ENCODE measurements around the gene SCEL.

- TF ChIP-seq CTCF (conservative IDR thresholded peaks at IDR 0.05; ENCODE audit: low read depth, low read length) (no peak), EZH2 (IDR thresholded peaks at IDR 0.05; ENCODE audit: low read length, unreplicated experiment) (no peak)
These were observed 19.1 kb upstream of the SCEL start for GRCh38 chr13:77516342-77516789.
